Tibial nerve (tissue), 4 donors: ENCODE data around the gene DNAH14.
"Not testable (repeated sequence)": the region's sequence is repeated elsewhere in the genome, so short reads cannot be mapped to it uniquely, and the experiment has no call there.

Source experiments
- CTCF ChIP-seq, 5 experiments: fragments of 200-600 bp in 3 of 5; fragments of 450-650 bp in 2 of 5; sonication (generic) in 3 of 5; IDR thresholded peaks; one replicate each; pipeline ENCODE4 v1.5.1; 2016 to 2019; ENCODE audit warnings: antibody characterized with exemption in 5 of 5, mild to moderate bottlenecking in 3 of 5, moderate library complexity in 2 of 5
- EP300 ChIP-seq, 2 donors: sonication (generic); formaldehyde crosslinking; IDR thresholded peaks; one replicate each; pipeline ENCODE4 v1.6.1; 2017; ENCODE audit warnings: antibody characterized with exemption in 2 of 2, mild to moderate bottlenecking in 1 of 2
- POLR2A ChIP-seq, 2 donors: fragments of 450-650 bp; IDR thresholded peaks; one replicate each; pipeline ENCODE4 v1.6.1; 2017; ENCODE audit warnings: antibody characterized with exemption in 2 of 2, mild to moderate bottlenecking in 2 of 2, moderate library complexity in 2 of 2

- TF ChIP-seq CTCF, POLR2A, EP300 (IDR thresholded peaks at IDR 0.05): not testable (repeated sequence)
These were observed 11.3 kb downstream of the DNAH14 start for GRCh38 chr1:224940735-224941134.
